ENCODE measurements around the gene GPHN. TPM values are rescaled to one million over a fixed set of nuclear protein-coding genes. Genes with fewer than 3 reads are reported as not detected.

The GPHN gene
- total and polyA plus RNA-seq, 4 donors: 9.1 to 57.6 (median 33.9) TPM

- TF ChIP-seq CTCF (IDR thresholded peaks at IDR 0.05; ENCODE audit: control extremely low read depth, extremely low read depth): no peak
- H3K4me1 ChIP-seq (ENCODE audit: control insufficient read depth in 5 of 5, insufficient read depth in 5 of 5, low read length in 5 of 5): no peaks in the 10 kb centered on the region
- ATAC-seq (ENCODE audit: insufficient read depth, low FRiP score) (no peak), DNase-seq (no peak)
- no peak overlapping the region for H3K27ac ChIP-seq (ENCODE audit: low read depth in 1 of 2, low read length in 1 of 2)
- no peaks in the 10 kb centered on the region for H3K9me3 ChIP-seq (ENCODE audit: control insufficient read depth in 4 of 4, insufficient read depth in 3 of 4, low read length in 3 of 4)
- no peaks in the 10 kb centered on the region for H3K27me3 ChIP-seq (ENCODE audit: control insufficient read depth in 3 of 3, insufficient read depth in 3 of 3, low read length in 2 of 3)
- no peak overlapping the region for H3K4me3 ChIP-seq
- H3K36me3 ChIP-seq (ENCODE audit: control insufficient read depth in 4 of 4, insufficient read depth in 4 of 4, low read length in 4 of 4): peaks cover 0 to 2% (median 0%) of the 10 kb centered on the region in 4 donors
- no peak overlapping the region for H3K9ac ChIP-seq (ENCODE audit: insufficient read depth in 1 of 2, low read length in 2 of 2)
Measured at GRCh38 chr14:66739826-66740225, 231.9 kb downstream of the GPHN start.

GRCh38 chr14:66745078-66745477, 237.1 kb downstream of the GPHN start:
- Histone ChIP-seq H3K9ac (ENCODE audit: insufficient read depth in 1 of 2, low read length in 2 of 2) (no peak overlapping the region), H3K4me3 (no peak overlapping the region), H3K9me3 (ENCODE audit: control insufficient read depth in 4 of 4, insufficient read depth in 3 of 4, low read length in 3 of 4) (no peaks in the 10 kb centered on the region), H3K36me3 (ENCODE audit: control insufficient read depth in 4 of 4, insufficient read depth in 4 of 4, low read length in 4 of 4) (peaks cover 0 to 2% (median 0%) of the 10 kb centered on the region in 4 donors), H3K27ac (ENCODE audit: low read depth in 1 of 2, low read length in 1 of 2) (no peak overlapping the region), H3K4me1 (ENCODE audit: control insufficient read depth in 5 of 5, insufficient read depth in 5 of 5, low read length in 5 of 5) (peaks cover 0 to 6% (median 0%) of the 10 kb centered on the region in 5 donors), H3K27me3 (ENCODE audit: control insufficient read depth in 3 of 3, insufficient read depth in 3 of 3, low read length in 2 of 3) (no peaks in the 10 kb centered on the region)
- 96 to 98% methylated on average over 1 of the region's 1 CpG for WGBS, 2 donors
- DNase-seq: no peak
- no peak for ATAC-seq (ENCODE audit: insufficient read depth, low FRiP score)
- no peak for TF ChIP-seq CTCF (IDR thresholded peaks at IDR 0.05; ENCODE audit: control extremely low read depth, extremely low read depth)

DNA sequence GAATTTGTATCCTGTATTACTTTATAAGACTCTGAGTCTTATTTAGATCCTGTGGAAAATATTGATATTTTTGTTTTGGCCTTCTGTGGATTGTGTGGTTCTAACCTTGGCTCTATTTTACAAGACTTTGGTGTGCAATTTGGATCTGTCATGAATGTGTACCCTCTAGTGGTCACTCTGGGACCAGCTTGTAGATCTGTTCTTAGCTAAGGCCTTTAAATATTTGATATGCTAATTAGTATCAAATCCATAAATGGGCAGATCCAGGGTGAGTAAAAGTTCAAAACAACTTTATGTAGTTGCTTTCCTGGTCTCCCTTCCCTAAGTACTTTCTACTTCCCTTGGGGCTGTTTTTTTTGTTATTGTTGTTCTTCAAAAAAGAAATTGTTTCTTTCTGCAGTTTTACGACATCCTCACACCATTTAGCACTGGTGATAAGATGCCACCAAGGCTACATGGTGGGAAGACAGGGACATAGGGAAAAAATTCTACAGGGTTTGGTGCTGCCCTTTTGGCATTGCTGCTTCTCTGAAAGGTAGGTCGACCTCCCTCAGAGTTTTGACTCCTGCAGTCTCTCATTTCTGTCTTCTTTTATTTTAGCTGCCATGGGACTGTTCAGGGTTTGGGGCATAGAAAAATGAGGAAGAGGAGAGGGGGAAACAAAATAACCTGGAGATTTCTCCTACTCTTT, 238.5 kb downstream of the GPHN start:
- Histone ChIP-seq H3K36me3 (ENCODE audit: control insufficient read depth in 4 of 4, insufficient read depth in 4 of 4, low read length in 4 of 4) (no peaks in the 10 kb centered on the region), H3K27ac (ENCODE audit: low read depth in 1 of 2, low read length in 1 of 2) (no peak overlapping the region), H3K4me1 (ENCODE audit: control insufficient read depth in 5 of 5, insufficient read depth in 5 of 5, low read length in 5 of 5) (peaks cover 0 to 6% (median 0%) of the 10 kb centered on the region in 5 donors), H3K27me3 (ENCODE audit: control insufficient read depth in 3 of 3, insufficient read depth in 3 of 3, low read length in 2 of 3) (no peaks in the 10 kb centered on the region), H3K9ac (ENCODE audit: insufficient read depth in 1 of 2, low read length in 2 of 2) (no peak overlapping the region), H3K9me3 (ENCODE audit: control insufficient read depth in 4 of 4, insufficient read depth in 3 of 4, low read length in 3 of 4) (no peaks in the 10 kb centered on the region), H3K4me3 (no peak overlapping the region)
- 89 to 91% methylated on average over 2 of the region's 2 CpGs for WGBS, 2 donors
- DNase-seq (peak in 2 of 3 donors; percentile 41 to 60), ATAC-seq (ENCODE audit: insufficient read depth, low FRiP score) (no peak)
- TF ChIP-seq CTCF (IDR thresholded peaks at IDR 0.05; ENCODE audit: control extremely low read depth, extremely low read depth): peak; percentile 2

DNA sequence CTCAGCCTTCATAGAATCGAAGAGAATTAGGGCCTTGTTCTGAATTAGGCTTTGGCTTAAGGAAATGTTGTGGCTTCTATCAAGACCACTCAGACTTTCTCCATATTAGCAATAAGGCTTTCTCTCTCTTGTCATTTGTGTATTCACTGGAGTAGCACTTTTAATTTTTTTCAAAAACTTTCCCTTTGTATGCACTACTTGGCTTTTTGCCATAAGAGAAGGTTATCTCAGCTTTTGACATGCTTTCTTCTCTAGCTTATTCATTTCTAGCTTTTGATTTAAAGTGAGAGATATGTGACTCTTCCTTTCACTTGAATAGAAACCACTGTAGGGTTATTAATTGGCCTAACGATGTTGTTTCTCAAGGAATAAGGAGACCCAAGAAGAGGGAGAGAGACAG, 244.2 kb downstream of the GPHN start:
- Histone ChIP-seq H3K27me3 (ENCODE audit: control insufficient read depth in 3 of 3, insufficient read depth in 3 of 3, low read length in 2 of 3) (no peaks in the 10 kb centered on the region), H3K9me3 (ENCODE audit: control insufficient read depth in 4 of 4, insufficient read depth in 3 of 4, low read length in 3 of 4) (no peaks in the 10 kb centered on the region), H3K36me3 (ENCODE audit: control insufficient read depth in 4 of 4, insufficient read depth in 4 of 4, low read length in 4 of 4) (no peaks in the 10 kb centered on the region), H3K4me3 (no peak overlapping the region), H3K27ac (ENCODE audit: low read depth in 1 of 2, low read length in 1 of 2) (no peak overlapping the region), H3K4me1 (ENCODE audit: control insufficient read depth in 5 of 5, insufficient read depth in 5 of 5, low read length in 5 of 5) (peaks cover 0 to 7% (median 0%) of the 10 kb centered on the region in 5 donors), H3K9ac (ENCODE audit: insufficient read depth in 1 of 2, low read length in 2 of 2) (no peak overlapping the region)
- DNase-seq (peak in 2 of 3 donors; percentile 29 to 30), ATAC-seq (ENCODE audit: insufficient read depth, low FRiP score) (no peak)
- 64 to 70% methylated on average over 2 of the region's 2 CpGs for WGBS, 2 donors
- TF ChIP-seq CTCF (IDR thresholded peaks at IDR 0.05; ENCODE audit: control extremely low read depth, extremely low read depth): no peak

Measured in lung (tissue), 12 donors.